IPS-15b (cell line): ENCODE data around the gene PKD1L1.
"Not testable (repeated sequence)": the region's sequence is repeated elsewhere in the genome, so short reads cannot be mapped to it uniquely, and the experiment has no call there.

Source experiments
- H3K27me3 ChIP-seq: one replicate; pipeline ENCODE4 v1.6.1; 2013; ENCODE audit warnings: low read length; ENCODE audit not compliant: control insufficient read depth, insufficient read depth
- H3K36me3 ChIP-seq: one replicate; pipeline ENCODE4 v1.6.1; 2013; ENCODE audit warnings: low read length; ENCODE audit not compliant: control insufficient read depth, insufficient read depth
- H3K4me1 ChIP-seq: one replicate; pipeline ENCODE4 v1.6.1; 2013; ENCODE audit warnings: mild to moderate bottlenecking, low read length; ENCODE audit not compliant: control insufficient read depth, insufficient read depth
- H3K4me3 ChIP-seq: one replicate; pipeline ENCODE4 v1.5.1; 2013; ENCODE audit warnings: low read depth, low read length
- H3K9ac ChIP-seq: one replicate; pipeline ENCODE4 v1.6.1; 2013; ENCODE audit warnings: low read depth, mild to moderate bottlenecking, low read length
- H3K9me3 ChIP-seq: one replicate; pipeline ENCODE4 v1.6.1; 2013; ENCODE audit warnings: mild to moderate bottlenecking, low read length; ENCODE audit not compliant: control insufficient read depth, insufficient read depth

PKD1L1 gene

DNA sequence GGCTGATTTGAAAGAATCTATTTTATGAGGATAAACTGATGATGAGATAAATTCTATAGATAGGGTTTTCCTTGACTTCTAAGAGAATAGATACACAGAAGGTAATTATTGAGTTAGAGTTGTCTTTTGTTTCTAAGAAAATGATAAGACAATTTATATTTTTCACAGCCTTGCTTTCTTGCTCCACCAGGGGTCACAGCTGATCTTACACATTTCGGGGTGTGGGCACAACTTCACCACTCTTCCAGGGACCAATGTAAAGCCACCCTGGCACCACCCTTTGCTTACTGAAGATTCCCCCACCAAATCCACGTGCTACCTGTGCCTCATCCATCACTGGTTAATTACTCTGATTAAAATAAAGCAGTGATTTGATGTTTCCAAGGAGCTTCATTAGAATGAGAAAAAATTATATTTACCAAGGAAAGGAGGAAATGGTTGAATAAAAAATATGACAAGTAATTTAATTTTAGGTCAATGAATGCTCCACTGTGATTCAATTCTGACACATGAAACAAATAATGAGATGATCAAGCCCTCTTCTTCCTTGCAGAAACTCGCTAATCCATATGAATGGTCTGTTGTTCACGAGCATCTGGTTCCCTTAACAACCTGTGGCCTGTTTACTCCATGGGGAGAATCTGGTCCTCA, 189.1 kb downstream of the PKD1L1 start:
- H3K9me3 ChIP-seq = no peaks in the 10 kb centered on the region
- no peaks in the 10 kb centered on the region for H3K36me3 ChIP-seq
- H3K4me1 ChIP-seq = no peaks in the 10 kb centered on the region
- no peak overlapping the region for H3K9ac ChIP-seq
- H3K4me3 ChIP-seq = no peak overlapping the region
- H3K27me3 ChIP-seq = no peaks in the 10 kb centered on the region

DNA sequence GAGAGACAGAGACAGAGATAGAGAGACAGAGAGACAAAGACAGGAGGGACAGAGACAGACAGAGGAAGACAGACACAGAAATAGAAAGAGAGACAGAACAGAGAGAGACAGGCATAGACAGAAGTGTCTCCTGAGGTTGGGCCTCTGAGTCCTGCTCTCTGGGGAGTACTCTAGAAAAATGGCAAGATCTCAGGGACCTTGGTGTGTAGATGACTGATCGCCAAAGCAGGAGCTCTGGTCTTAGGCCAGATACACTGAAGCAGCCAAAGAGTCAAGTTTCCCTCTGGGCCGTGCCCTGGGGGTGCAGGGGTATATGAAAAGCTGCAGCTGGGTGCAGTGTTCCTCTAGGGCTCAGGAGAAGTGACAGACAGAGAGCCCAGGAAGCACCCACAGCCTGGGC, 189.7 kb downstream of the PKD1L1 start:
- Histone ChIP-seq H3K27me3 (no peaks in the 10 kb centered on the region), H3K4me1 (no peaks in the 10 kb centered on the region), H3K4me3 (no peak overlapping the region), H3K9ac (no peak overlapping the region), H3K9me3 (no peaks in the 10 kb centered on the region), H3K36me3 (no peaks in the 10 kb centered on the region)

DNA sequence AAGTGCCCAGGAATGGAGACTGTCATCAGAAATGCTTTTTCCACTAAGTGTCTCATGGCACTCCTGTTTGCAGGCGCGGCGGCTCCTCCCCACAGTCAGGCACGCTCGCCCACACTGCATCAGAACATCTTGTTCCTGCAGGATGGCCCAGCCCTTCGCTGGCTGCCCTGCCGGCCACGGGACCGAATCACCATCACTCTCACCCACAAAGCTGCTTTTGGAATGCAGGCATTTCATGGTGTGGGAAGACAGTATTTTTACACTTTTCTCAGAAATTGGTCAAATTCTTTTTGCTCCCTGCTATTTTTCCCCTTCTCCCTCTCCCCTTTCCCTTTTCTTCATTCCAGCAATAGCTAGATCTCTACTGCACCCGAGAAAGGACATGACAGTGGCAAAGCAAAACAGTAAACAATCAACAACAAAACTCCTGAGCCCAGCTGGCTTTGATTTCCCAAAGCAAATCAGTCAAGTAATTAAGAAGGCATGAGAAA, 190.3 kb downstream of the PKD1L1 start:
- Histone ChIP-seq H3K9ac (no peak overlapping the region), H3K4me3 (no peak overlapping the region), H3K36me3 (no peaks in the 10 kb centered on the region), H3K27me3 (no peaks in the 10 kb centered on the region), H3K9me3 (no peaks in the 10 kb centered on the region), H3K4me1 (no peaks in the 10 kb centered on the region)

- no peak overlapping the region for H3K4me3 ChIP-seq
- H3K9me3 ChIP-seq = no peaks in the 10 kb centered on the region
- no peaks in the 10 kb centered on the region for H3K36me3 ChIP-seq
- no peak overlapping the region for H3K9ac ChIP-seq
- no peaks in the 10 kb centered on the region for H3K4me1 ChIP-seq
- H3K27me3 ChIP-seq = no peaks in the 10 kb centered on the region
Observed at GRCh38 chr7:47756636-47757035, 191.6 kb downstream of the PKD1L1 start.

DNA sequence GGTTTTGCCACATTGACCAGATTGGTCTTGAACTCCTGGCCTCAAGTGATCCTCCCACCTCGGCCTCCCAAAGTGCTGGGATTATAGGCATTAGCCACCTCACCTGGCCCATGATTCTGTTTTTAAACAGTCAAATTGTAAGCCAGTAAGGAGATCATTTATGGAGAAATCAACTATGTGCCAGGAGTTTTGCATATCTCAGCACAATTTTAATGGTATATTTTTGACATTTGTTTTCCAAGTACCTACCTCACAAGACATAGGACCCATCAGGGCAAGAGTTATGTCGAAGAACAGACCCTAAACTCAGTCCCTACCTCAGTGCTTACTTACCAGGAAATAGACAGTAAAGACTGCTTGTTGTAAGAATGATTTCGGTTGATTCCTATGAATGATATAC, 193.0 kb downstream of the PKD1L1 start:
- H3K9ac ChIP-seq = no peak overlapping the region
- no peak overlapping the region for H3K4me3 ChIP-seq
- H3K4me1 ChIP-seq = no peaks in the 10 kb centered on the region
- no peaks in the 10 kb centered on the region for H3K9me3 ChIP-seq
- no peaks in the 10 kb centered on the region for H3K36me3 ChIP-seq
- H3K27me3 ChIP-seq = no peaks in the 10 kb centered on the region

- H3K36me3 ChIP-seq, H3K4me1 ChIP-seq, H3K4me3 ChIP-seq, H3K9ac ChIP-seq, H3K9me3 ChIP-seq, H3K27me3 ChIP-seq: not testable (repeated sequence)
Observed at GRCh38 chr7:47751724-47752123, 196.5 kb downstream of the PKD1L1 start.

DNA sequence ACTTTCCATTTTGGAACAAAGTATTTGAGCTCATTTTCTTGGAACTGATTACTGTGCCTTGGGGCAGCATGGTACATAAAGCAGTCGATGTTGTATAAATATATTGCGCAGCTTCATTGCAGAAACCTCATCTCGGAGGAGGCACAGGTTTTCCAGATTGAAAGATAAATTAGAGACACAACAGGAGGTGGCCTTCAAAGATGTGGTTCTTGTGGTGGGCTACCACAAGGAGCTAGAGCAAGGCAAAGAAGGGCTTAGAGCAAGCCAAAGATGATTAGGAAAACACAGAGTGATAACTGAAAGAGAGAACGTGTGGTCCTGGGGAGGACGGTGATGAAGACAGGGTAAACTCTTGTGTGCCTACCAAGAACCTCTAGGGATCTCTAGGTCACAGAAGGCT, 197.2 kb downstream of the PKD1L1 start:
- H3K27me3 ChIP-seq = no peaks in the 10 kb centered on the region
- no peak overlapping the region for H3K9ac ChIP-seq
- H3K4me1 ChIP-seq = no peaks in the 10 kb centered on the region
- no peaks in the 10 kb centered on the region for H3K9me3 ChIP-seq
- H3K4me3 ChIP-seq = no peak overlapping the region
- H3K36me3 ChIP-seq = no peaks in the 10 kb centered on the region

- Histone ChIP-seq H3K4me1 (no peaks in the 10 kb centered on the region), H3K9ac (no peak overlapping the region), H3K36me3 (no peaks in the 10 kb centered on the region), H3K27me3 (no peaks in the 10 kb centered on the region), H3K9me3 (no peaks in the 10 kb centered on the region), H3K4me3 (no peak overlapping the region)
Observed at GRCh38 chr7:47748041-47748440, 200.2 kb downstream of the PKD1L1 start.

DNA sequence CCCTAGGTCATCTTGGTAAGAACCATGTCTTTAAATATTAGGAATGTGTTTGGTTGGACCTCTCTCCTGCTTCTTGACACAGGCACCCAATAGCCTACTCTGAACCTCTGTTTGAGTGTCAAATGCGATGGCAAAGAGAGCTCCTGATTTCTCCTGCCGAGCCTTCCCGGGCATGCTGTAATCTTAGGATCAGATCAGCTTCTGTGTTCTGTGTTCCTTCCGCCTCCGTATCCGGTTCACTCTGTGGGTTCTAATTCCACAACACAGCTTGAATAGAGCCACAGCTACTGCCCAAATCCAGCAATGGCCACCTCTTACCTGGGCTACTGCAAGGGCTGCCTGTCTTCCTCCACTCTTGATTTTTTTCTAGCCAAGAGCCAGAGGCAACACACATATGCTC, 201.1 kb downstream of the PKD1L1 start:
- no peaks in the 10 kb centered on the region for H3K4me1 ChIP-seq
- no peak overlapping the region for H3K9ac ChIP-seq
- H3K9me3 ChIP-seq = no peaks in the 10 kb centered on the region
- no peak overlapping the region for H3K4me3 ChIP-seq
- H3K36me3 ChIP-seq = no peaks in the 10 kb centered on the region
- no peaks in the 10 kb centered on the region for H3K27me3 ChIP-seq

- Histone ChIP-seq H3K9ac (no peak overlapping the region), H3K4me1 (no peaks in the 10 kb centered on the region), H3K4me3 (no peak overlapping the region), H3K27me3 (no peaks in the 10 kb centered on the region), H3K36me3 (no peaks in the 10 kb centered on the region), H3K9me3 (no peaks in the 10 kb centered on the region)
Observed at GRCh38 chr7:47746468-47746867, 201.8 kb downstream of the PKD1L1 start.

- Histone ChIP-seq H3K4me3 (no peak overlapping the region), H3K36me3 (no peaks in the 10 kb centered on the region), H3K27me3 (no peaks in the 10 kb centered on the region), H3K4me1 (no peaks in the 10 kb centered on the region), H3K9ac (no peak overlapping the region), H3K9me3 (no peaks in the 10 kb centered on the region)
Observed at GRCh38 chr7:47744883-47745282, 203.4 kb downstream of the PKD1L1 start.

GRCh38 chr7:47743965-47744591, 204.2 kb downstream of the PKD1L1 start:
- Histone ChIP-seq H3K4me3 (no peak overlapping the region), H3K9me3 (no peaks in the 10 kb centered on the region), H3K4me1 (peaks cover 6% of the 10 kb centered on the region), H3K36me3 (no peaks in the 10 kb centered on the region), H3K27me3 (no peaks in the 10 kb centered on the region), H3K9ac (no peak overlapping the region)
